Kidney (tissue), 14 donors: ENCODE results near the gene C5orf63. TPM values are rescaled to one million over a fixed set of nuclear protein-coding genes. Genes with fewer than 3 reads are reported as not detected.

ENCODE experiments used
- DNase-seq, 5 donors: peaks; one replicate each; pipeline ENCODE4 v3.0.0-alpha.2; 2013 to 2020
- FAIRE-seq: peaks from 2 replicates; lab custom pipeline; 2012; peaks lifted over from hg19 to GRCh38; lab: Jason Lieb, UNC
- H3K27ac ChIP-seq, 2 donors: one replicate each; pipeline ENCODE4 v1.7.0; 2013; ENCODE audit warnings: low read depth in 2 of 2, low read length in 2 of 2, inconsistent platforms in 1 of 2
- H3K27me3 ChIP-seq: one replicate; pipeline ENCODE4 v1.7.1; 2013; ENCODE audit warnings: low read length, inconsistent platforms; ENCODE audit not compliant: control insufficient read depth, insufficient read depth
- H3K36me3 ChIP-seq, 3 donors: one replicate each; pipeline versions ENCODE4 v1.7.0 to v1.7.1; 2013; ENCODE audit warnings: low read length in 3 of 3, control low read depth in 1 of 3, inconsistent platforms in 1 of 3; ENCODE audit not compliant: insufficient read depth in 3 of 3, control insufficient read depth in 2 of 3
- H3K4me1 ChIP-seq, 3 donors: one replicate each; pipeline versions ENCODE4 v1.7.0 to v1.7.1; 2013; ENCODE audit warnings: low read length in 3 of 3, inconsistent platforms in 1 of 3, low read depth in 1 of 3; ENCODE audit not compliant: control insufficient read depth in 2 of 3, insufficient read depth in 2 of 3
- H3K4me3 ChIP-seq, 3 donors: one replicate each; pipeline versions ENCODE4 v1.7.0 to v1.8.1; 2013; ENCODE audit warnings: low read length in 3 of 3, control low read depth in 1 of 3, inconsistent platforms in 1 of 3
- H3K9ac ChIP-seq, 3 donors: one replicate each; pipeline versions ENCODE4 v1.7.0 to v1.7.1; 2013; ENCODE audit warnings: low read length in 3 of 3, control low read depth in 1 of 3, inconsistent platforms in 1 of 3
- H3K9me3 ChIP-seq, 3 donors: one replicate each; pipeline versions ENCODE4 v1.7.0 to v1.7.1; 2013; ENCODE audit warnings: low read length in 3 of 3, control low read depth in 1 of 3, inconsistent platforms in 1 of 3; ENCODE audit not compliant: control insufficient read depth in 2 of 3, insufficient read depth in 1 of 3
- intact Hi-C: fragments of 100-400 bp; cut with DNase I; formaldehyde crosslinking; loops from one replicate; pipeline ENCODE4 v1.11.1; 2022
- polyA plus RNA-seq: library from polyadenylated mRNA; stranded (reverse); fragments of 350-450 nt; fragmentation: Illumina TruSeq; extraction: RNeasy Lipid Tissue Mini Kit (QIAGEN cat#74804); gene quantifications from one replicate; pipeline ENCODE4 v1.2.3, GENCODE V29; 2014; ENCODE audit warnings: low read depth, low replicate concordance; ENCODE audit not compliant: insufficient read depth
- total RNA-seq: library from RNA; stranded (reverse); fragmentation: NEBNext Ultra II Directional; extraction: Animal tissue kit (Norgen Biotek cat#: 25700); gene quantifications from one replicate; pipeline ENCODE4 v1.2.1, GENCODE V29; 2021
- TF ChIP-seq, protein P1 (sequence below): IDR thresholded peaks from 3 replicates; pipeline ENCODE4 v1.5.1; 2012; ENCODE audit warnings: mild to moderate bottlenecking, moderate library complexity, borderline replicate concordance; ENCODE audit not compliant: insufficient read depth; ENCODE audit errors: extremely low read depth
- donor health status: control.
- donor health status: control.
- donor health status: control.
- donor health status: control.
- donor health status: control.
- donor health status: DM: yes; HTN: yes; CAD: no.
- donor health status: Normal renal cell carcinoma (clear cell type).

The C5orf63 gene
- total and polyA plus RNA-seq, 2 donors from 2014 or later, result 5.8 to 8.5 TPM

- Histone ChIP-seq H3K4me1 (no peaks in the 10 kb centered on the region), H3K4me3 (no peak overlapping the region), H3K36me3 (no peaks in the 10 kb centered on the region), H3K9ac (no peak overlapping the region), H3K27ac (no peak overlapping the region), H3K9me3 (no peaks in the 10 kb centered on the region), H3K27me3 (no peaks in the 10 kb centered on the region)
- peak in 1 of 5 donors; percentile 37 for DNase-seq
- TF ChIP-seq, protein P1, sequence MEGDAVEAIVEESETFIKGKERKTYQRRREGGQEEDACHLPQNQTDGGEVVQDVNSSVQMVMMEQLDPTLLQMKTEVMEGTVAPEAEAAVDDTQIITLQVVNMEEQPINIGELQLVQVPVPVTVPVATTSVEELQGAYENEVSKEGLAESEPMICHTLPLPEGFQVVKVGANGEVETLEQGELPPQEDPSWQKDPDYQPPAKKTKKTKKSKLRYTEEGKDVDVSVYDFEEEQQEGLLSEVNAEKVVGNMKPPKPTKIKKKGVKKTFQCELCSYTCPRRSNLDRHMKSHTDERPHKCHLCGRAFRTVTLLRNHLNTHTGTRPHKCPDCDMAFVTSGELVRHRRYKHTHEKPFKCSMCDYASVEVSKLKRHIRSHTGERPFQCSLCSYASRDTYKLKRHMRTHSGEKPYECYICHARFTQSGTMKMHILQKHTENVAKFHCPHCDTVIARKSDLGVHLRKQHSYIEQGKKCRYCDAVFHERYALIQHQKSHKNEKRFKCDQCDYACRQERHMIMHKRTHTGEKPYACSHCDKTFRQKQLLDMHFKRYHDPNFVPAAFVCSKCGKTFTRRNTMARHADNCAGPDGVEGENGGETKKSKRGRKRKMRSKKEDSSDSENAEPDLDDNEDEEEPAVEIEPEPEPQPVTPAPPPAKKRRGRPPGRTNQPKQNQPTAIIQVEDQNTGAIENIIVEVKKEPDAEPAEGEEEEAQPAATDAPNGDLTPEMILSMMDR, result no peak
- intact Hi-C loops, result no loop called here
- no peak for FAIRE-seq
Observed at GRCh38 chr5:127068493-127069214, 4.6 kb downstream of the C5orf63 start.

GRCh38 chr5:127066721-127067120 lies 6.6 kb downstream of the C5orf63 start:
- Histone ChIP-seq H3K27ac (no peak overlapping the region), H3K9ac (no peak overlapping the region), H3K9me3 (no peaks in the 10 kb centered on the region), H3K4me1 (no peaks in the 10 kb centered on the region), H3K4me3 (no peak overlapping the region), H3K27me3 (no peaks in the 10 kb centered on the region), H3K36me3 (no peaks in the 10 kb centered on the region)
- FAIRE-seq, result no peak
- TF ChIP-seq, protein P1, result no peak
- intact Hi-C loops, result no loop called here
- DNase-seq, result no peak

GRCh38 chr5:127064253-127064840 lies 9.0 kb downstream of the C5orf63 start:
- H3K4me1 ChIP-seq, result no peaks in the 10 kb centered on the region
- no peak overlapping the region for H3K9ac ChIP-seq
- no peaks in the 10 kb centered on the region for H3K9me3 ChIP-seq
- DNase-seq (no peak), FAIRE-seq (no peak)
- H3K36me3 ChIP-seq, result no peaks in the 10 kb centered on the region
- H3K4me3 ChIP-seq, result no peak overlapping the region
- intact Hi-C loops, result no loop called here
- TF ChIP-seq, protein P1, result no peak
- H3K27me3 ChIP-seq, result no peaks in the 10 kb centered on the region
- no peak overlapping the region for H3K27ac ChIP-seq
